GM12873 (cell line): ENCODE data around the gene HMX3.
A peak's percentile ranks its signal among the peaks of the same experiment; 100 is the strongest.

ENCODE experiments used
- CTCF ChIP-seq: IDR thresholded peaks from 2 replicates; pipeline ENCODE4 v1.5.1; 2012; ENCODE audit warnings: low read depth, mild to moderate bottlenecking, moderate library complexity, low read length, control low read depth; ENCODE audit not compliant: insufficient read depth; ENCODE audit errors: missing control alignments

Gene HMX3

GRCh38 chr10:123146013-123146893, 10.5 kb downstream of the HMX3 start:
- no peak for TF ChIP-seq CTCF

- no peak for TF ChIP-seq CTCF
These were observed 11.3 kb downstream of the HMX3 start for GRCh38 chr10:123146894-123147634.

GRCh38 chr10:123147635-123148413, 12.1 kb downstream of the HMX3 start, which contains the start of gene HMX2:
Gene HMX2 (plus strand): TSS chr10:123148136. CDS start chr10:123148379, 243 bp downstream.
- peak; percentile 20 for TF ChIP-seq CTCF

GRCh38 chr10:123148414-123149161, 12.8 kb downstream of the HMX3 start:
- TF ChIP-seq CTCF, result no peak

GRCh38 chr10:123149162-123149567, 13.4 kb downstream of the HMX3 start:
- no peak for TF ChIP-seq CTCF

- TF ChIP-seq CTCF, result no peak
These were observed 13.9 kb downstream of the HMX3 start for GRCh38 chr10:123149568-123150270.
